Measurements from ENCODE around the gene FAM222A.

The FAM222A gene

GRCh38 chr12:109758426-109759420 lies 45.1 kb downstream of the FAM222A start:
- no peak overlapping the region for H3K27ac ChIP-seq
- H4K20me1 ChIP-seq = no peaks in the 10 kb centered on the region
- TF ChIP-seq Cebpa-rat (IDR thresholded peaks at IDR 0.05) = no peak
- no peak overlapping the region for H3K4me3 ChIP-seq
- H3K9me3 ChIP-seq = peaks cover 17% of the 10 kb centered on the region; the same call in 1 of the 2 replicates
- H3K27me3 ChIP-seq = no peaks in the 10 kb centered on the region
- H3K4me1 ChIP-seq = peaks cover 8% of the 10 kb centered on the region
- H3K4me2 ChIP-seq = no peak overlapping the region
- H3K9ac ChIP-seq = no peak overlapping the region
- H3K36me3 ChIP-seq = no peaks in the 10 kb centered on the region

- no peaks in the 10 kb centered on the region for H3K36me3 ChIP-seq
- no peak for TF ChIP-seq Cebpa-rat (IDR thresholded peaks at IDR 0.05)
Measured at GRCh38 chr12:109759595-109759994, 46.0 kb downstream of the FAM222A start.

GRCh38 chr12:109760031-109760929 lies 46.7 kb downstream of the FAM222A start:
- Histone ChIP-seq H3K27me3 (no peaks in the 10 kb centered on the region), H3K9me3 (peaks cover 17% of the 10 kb centered on the region; the same call in 1 of the 2 replicates), H3K9ac (no peak overlapping the region), H3K4me3 (no peak overlapping the region), H4K20me1 (no peaks in the 10 kb centered on the region), H3K4me2 (no peak overlapping the region), H3K27ac (no peak overlapping the region), H3K36me3 (no peaks in the 10 kb centered on the region), H3K4me1 (peaks cover 8% of the 10 kb centered on the region)
- TF ChIP-seq Cebpa-rat (IDR thresholded peaks at IDR 0.05) = no peak

More at GRCh38 chr12:109759595-109759994, 46.0 kb downstream of the FAM222A start:
- peaks cover 8% of the 10 kb centered on the region for H3K4me1 ChIP-seq
- H3K27me3 ChIP-seq = no peaks in the 10 kb centered on the region
- H3K4me3 ChIP-seq = no peak overlapping the region
- no peak overlapping the region for H3K9ac ChIP-seq
- H4K20me1 ChIP-seq = no peaks in the 10 kb centered on the region
- peaks cover 17% of the 10 kb centered on the region; the same call in 1 of the 2 replicates for H3K9me3 ChIP-seq
- H3K27ac ChIP-seq = no peak overlapping the region
- H3K4me2 ChIP-seq = no peak overlapping the region

GRCh38 chr12:109760930-109761921 lies 47.6 kb downstream of the FAM222A start:
- no peak overlapping the region for H3K9ac ChIP-seq
- TF ChIP-seq Cebpa-rat (IDR thresholded peaks at IDR 0.05) = no peak
- H3K36me3 ChIP-seq = no peaks in the 10 kb centered on the region
- no peak overlapping the region for H3K27ac ChIP-seq
- H3K9me3 ChIP-seq = peaks cover 15% of the 10 kb centered on the region; the same call in 1 of the 2 replicates
- H3K4me1 ChIP-seq = peaks cover 8% of the 10 kb centered on the region
- no peak overlapping the region for H3K4me3 ChIP-seq
- no peaks in the 10 kb centered on the region for H4K20me1 ChIP-seq
- H3K4me2 ChIP-seq = no peak overlapping the region
- no peaks in the 10 kb centered on the region for H3K27me3 ChIP-seq

- H3K4me2 ChIP-seq = no peak overlapping the region
- no peak for TF ChIP-seq Cebpa-rat (IDR thresholded peaks at IDR 0.05)
- H3K9ac ChIP-seq = no peak overlapping the region
- no peaks in the 10 kb centered on the region for H3K36me3 ChIP-seq
- H3K27me3 ChIP-seq = no peaks in the 10 kb centered on the region
- no peak overlapping the region for H3K4me3 ChIP-seq
- 0 out of 2 replicates have a peak, but pooled peaks cover 6% of the 10 kb centered on the region for H3K9me3 ChIP-seq
- peaks cover 8% of the 10 kb centered on the region for H3K4me1 ChIP-seq
- H4K20me1 ChIP-seq = no peaks in the 10 kb centered on the region
- no peak overlapping the region for H3K27ac ChIP-seq
Measured at GRCh38 chr12:109762071-109762672, 48.5 kb downstream of the FAM222A start.

GRCh38 chr12:109762673-109763191 lies 49.1 kb downstream of the FAM222A start:
- no peak overlapping the region for H3K4me3 ChIP-seq
- no peaks in the 10 kb centered on the region for H3K27me3 ChIP-seq
- no peak overlapping the region for H3K4me2 ChIP-seq
- peaks cover 8% of the 10 kb centered on the region for H3K4me1 ChIP-seq
- H4K20me1 ChIP-seq = no peaks in the 10 kb centered on the region
- H3K9me3 ChIP-seq = 0 out of 2 replicates have a peak, but pooled peaks cover 4% of the 10 kb centered on the region
- H3K9ac ChIP-seq = no peak overlapping the region
- H3K27ac ChIP-seq = no peak overlapping the region
- H3K36me3 ChIP-seq = no peaks in the 10 kb centered on the region
- TF ChIP-seq Cebpa-rat (IDR thresholded peaks at IDR 0.05) = no peak

- Histone ChIP-seq H3K9ac (no peak overlapping the region), H3K9me3 (0 out of 2 replicates have a peak, but pooled peaks cover 4% of the 10 kb centered on the region), H3K4me2 (no peak overlapping the region), H4K20me1 (0 out of 2 replicates have a peak, but pooled peaks cover 6% of the 10 kb centered on the region), H3K27ac (no peak overlapping the region), H3K4me1 (peaks cover 8% of the 10 kb centered on the region), H3K36me3 (no peaks in the 10 kb centered on the region), H3K4me3 (no peak overlapping the region), H3K27me3 (no peaks in the 10 kb centered on the region)
- no peak for TF ChIP-seq Cebpa-rat (IDR thresholded peaks at IDR 0.05)
Measured at GRCh38 chr12:109763201-109763841, 49.7 kb downstream of the FAM222A start.

- Histone ChIP-seq H3K27me3 (no peaks in the 10 kb centered on the region), H3K4me3 (no peak overlapping the region), H3K4me1 (peaks cover 8% of the 10 kb centered on the region), H3K9ac (no peak overlapping the region), H4K20me1 (0 out of 2 replicates have a peak, but pooled peaks cover 7% of the 10 kb centered on the region), H3K36me3 (no peaks in the 10 kb centered on the region), H3K27ac (no peak overlapping the region), H3K4me2 (no peak overlapping the region), H3K9me3 (0 out of 2 replicates have a peak, but pooled peaks cover 4% of the 10 kb centered on the region)
- TF ChIP-seq Cebpa-rat (IDR thresholded peaks at IDR 0.05) = no peak
Measured at GRCh38 chr12:109764123-109764522, 50.5 kb downstream of the FAM222A start.

Measured in BLaER1 (cell line).